Thoracic aorta (tissue), 2 donors: ENCODE data around the gene DEGS1. TPM values are rescaled to one million over a fixed set of nuclear protein-coding genes. Genes with fewer than 3 reads are reported as not detected.

Source experiments
- ATAC-seq: fragments of 150-250 bp; one replicate; pipeline ENCODE4 v1.8.0; 2017; ENCODE audit warnings: low read depth; ENCODE audit not compliant: insufficient number of reproducible peaks, low FRiP score
- DNase-seq: peaks from one replicate; pipeline ENCODE4 v3.0.0-alpha.2; 2020; ENCODE audit warnings: low spot score
- H3K27ac ChIP-seq, 2 donors: fragments of 200-600 bp; sonication (generic); 1 replicate in 1 of 2; 2 replicates in 1 of 2; pipeline ENCODE4 v1.5.1; 2016; ENCODE audit warnings: mild to moderate bottlenecking in 2 of 2, moderate library complexity in 2 of 2
- H3K27me3 ChIP-seq: fragments of 200-600 bp; sonication (generic); replicated peaks from 2 replicates; pipeline ENCODE4 v1.6.0; 2016; ENCODE audit warnings: mild to moderate bottlenecking; ENCODE audit not compliant: insufficient read depth
- H3K36me3 ChIP-seq: fragments of 200-600 bp; sonication (generic); one replicate; pipeline ENCODE4 v1.5.1; 2016
- H3K4me1 ChIP-seq, 2 donors: fragments of 200-600 bp; sonication (generic); 1 replicate in 1 of 2; 2 replicates in 1 of 2; pipeline versions ENCODE4 v1.5.1 to v1.6.0; 2016; ENCODE audit warnings: low read depth in 2 of 2, mild to moderate bottlenecking in 1 of 2; ENCODE audit not compliant: control insufficient read depth in 1 of 2
- H3K4me3 ChIP-seq: fragments of 200-600 bp; sonication (generic); 2 replicates; pipeline ENCODE4 v1.5.1; 2016; ENCODE audit warnings: mild to moderate bottlenecking
- H3K9me3 ChIP-seq: fragments of 200-600 bp; sonication (generic); 2 replicates; pipeline ENCODE4 v1.5.1; 2016
- CTCF ChIP-seq: fragments of 200-600 bp; sonication (generic); IDR thresholded peaks from one replicate; pipeline ENCODE4 v1.5.1; 2019; ENCODE audit warnings: antibody characterized with exemption
- total RNA-seq, 2 donors: library from RNA; depleted of rRNA; stranded (reverse); fragments of >200 nt; gene quantifications; one replicate each; pipeline versions ENCODE4 v1.1.0 to v1.2.3, GENCODE V29; 2016

The DEGS1 gene
- total RNA-seq, 2 donors from 2014 or later = 104 to 111 TPM

GRCh38 chr1:224223819-224224714 is 41.0 kb downstream of the DEGS1 start:
- Histone ChIP-seq H3K27me3 (no peaks in the 10 kb centered on the region), H3K4me1 (peaks cover 0 to 12% of the 10 kb centered on the region in 2 donors), H3K36me3 (peaks cover 17% of the 10 kb centered on the region), H3K27ac (no peak overlapping the region), H3K4me3 (no peak overlapping the region), H3K9me3 (no peaks in the 10 kb centered on the region)
- no peak for TF ChIP-seq CTCF
- ATAC-seq (no peak), DNase-seq (no peak)

GRCh38 chr1:224226849-224227502 is 43.9 kb downstream of the DEGS1 start:
- Histone ChIP-seq H3K27me3 (no peaks in the 10 kb centered on the region), H3K9me3 (no peaks in the 10 kb centered on the region), H3K36me3 (peaks cover 30% of the 10 kb centered on the region), H3K4me3 (no peak overlapping the region), H3K4me1 (peaks cover 0 to 12% of the 10 kb centered on the region in 2 donors), H3K27ac (no peak overlapping the region)
- DNase-seq = no peak
- ATAC-seq = no peak
- no peak for TF ChIP-seq CTCF

GRCh38 chr1:224234017-224234416 is 51.0 kb downstream of the DEGS1 start:
- Histone ChIP-seq H3K4me3 (no peak overlapping the region), H3K36me3 (peaks cover 27% of the 10 kb centered on the region), H3K9me3 (no peaks in the 10 kb centered on the region), H3K4me1 (no peaks in the 10 kb centered on the region), H3K27me3 (no peaks in the 10 kb centered on the region), H3K27ac (no peak overlapping the region)
- no peak for DNase-seq
- no peak for ATAC-seq
- TF ChIP-seq CTCF = no peak

GRCh38 chr1:224235813-224236493 is 52.9 kb downstream of the DEGS1 start:
- no peaks in the 10 kb centered on the region for H3K9me3 ChIP-seq
- H3K27ac ChIP-seq = no peak overlapping the region
- no peak for ATAC-seq

More at GRCh38 chr1:224235813-224236493, 52.9 kb downstream of the DEGS1 start:
- H3K36me3 ChIP-seq = peaks cover 24% of the 10 kb centered on the region
- no peaks in the 10 kb centered on the region for H3K27me3 ChIP-seq
- no peaks in the 10 kb centered on the region for H3K4me1 ChIP-seq
- no peak for TF ChIP-seq CTCF
- no peak for DNase-seq
- H3K4me3 ChIP-seq = no peak overlapping the region
